ENCODE measurements around the gene JAK1.

DNA sequence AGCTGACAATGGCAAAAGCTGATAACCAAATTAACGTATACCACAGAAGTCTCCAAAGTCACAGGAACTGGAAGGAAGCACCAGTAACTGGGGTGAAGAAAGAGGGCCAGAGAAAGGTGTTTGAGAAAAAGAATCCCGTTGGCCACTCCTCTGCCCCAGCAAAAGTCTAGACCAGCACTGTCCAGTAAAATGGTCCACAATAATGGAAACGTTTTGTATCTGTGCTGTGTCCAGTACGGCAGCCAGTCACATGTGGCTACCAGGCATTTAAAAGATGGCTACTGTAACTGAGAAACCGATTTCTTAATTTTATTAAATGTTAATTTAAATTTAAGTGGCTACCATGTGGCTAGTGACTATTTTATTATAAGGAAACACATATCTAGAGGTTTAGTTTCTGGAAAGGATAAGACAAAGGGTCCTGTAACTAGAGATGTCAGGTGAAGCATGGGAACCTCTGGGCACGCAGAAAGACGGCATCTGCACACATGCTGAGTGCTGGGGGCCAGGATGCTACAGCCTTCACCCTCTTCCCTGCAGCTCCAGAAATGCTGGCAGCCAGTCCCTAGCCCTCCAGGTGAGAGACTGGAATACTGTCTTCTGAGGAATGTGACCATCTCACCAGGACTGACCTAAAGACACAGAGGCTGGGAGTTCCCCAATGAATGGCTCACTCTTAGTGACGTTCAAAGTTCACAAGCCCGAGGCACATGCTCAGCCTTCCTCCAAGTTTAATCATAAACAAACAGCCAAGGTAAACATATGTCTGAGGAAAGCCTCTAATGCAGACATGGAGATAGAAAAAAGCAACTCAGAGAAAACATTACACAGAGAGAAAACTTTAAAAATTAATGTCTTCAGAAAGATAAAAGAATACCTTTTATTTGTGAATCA, 50.7 kb downstream of the JAK1 start:
- TF ChIP-seq, protein P1, sequence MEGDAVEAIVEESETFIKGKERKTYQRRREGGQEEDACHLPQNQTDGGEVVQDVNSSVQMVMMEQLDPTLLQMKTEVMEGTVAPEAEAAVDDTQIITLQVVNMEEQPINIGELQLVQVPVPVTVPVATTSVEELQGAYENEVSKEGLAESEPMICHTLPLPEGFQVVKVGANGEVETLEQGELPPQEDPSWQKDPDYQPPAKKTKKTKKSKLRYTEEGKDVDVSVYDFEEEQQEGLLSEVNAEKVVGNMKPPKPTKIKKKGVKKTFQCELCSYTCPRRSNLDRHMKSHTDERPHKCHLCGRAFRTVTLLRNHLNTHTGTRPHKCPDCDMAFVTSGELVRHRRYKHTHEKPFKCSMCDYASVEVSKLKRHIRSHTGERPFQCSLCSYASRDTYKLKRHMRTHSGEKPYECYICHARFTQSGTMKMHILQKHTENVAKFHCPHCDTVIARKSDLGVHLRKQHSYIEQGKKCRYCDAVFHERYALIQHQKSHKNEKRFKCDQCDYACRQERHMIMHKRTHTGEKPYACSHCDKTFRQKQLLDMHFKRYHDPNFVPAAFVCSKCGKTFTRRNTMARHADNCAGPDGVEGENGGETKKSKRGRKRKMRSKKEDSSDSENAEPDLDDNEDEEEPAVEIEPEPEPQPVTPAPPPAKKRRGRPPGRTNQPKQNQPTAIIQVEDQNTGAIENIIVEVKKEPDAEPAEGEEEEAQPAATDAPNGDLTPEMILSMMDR (IDR thresholded peaks at IDR 0.05; ENCODE audit: poor library complexity, severe bottlenecking) = no peak
- TF ChIP-seq EP300 (conservative IDR thresholded peaks at IDR 0.05; ENCODE audit: poor library complexity, severe bottlenecking) = no peak
- no peak for TF ChIP-seq EZH2 (IDR thresholded peaks at IDR 0.05; ENCODE audit: borderline replicate concordance, insufficient read depth, low read length, poor library complexity, severe bottlenecking)
